OCI-LY7 (cell line): ENCODE results near the gene ADSS2. TPM values are rescaled to one million over a fixed set of nuclear protein-coding genes. Genes with fewer than 3 reads are reported as not detected.

Experiments used
- BruUV-seq: library from RNA; stranded (reverse); fragments of 400-500 nt; replicated peaks from 2 replicates; lab custom pipeline; 2021; lab: Mats Ljungman, UMichigan
- CTCF ChIA-PET: fragments of 300-600 bp; sonication (Branson Sonifier 250); formaldehyde crosslinking; loops from one replicate; lab custom pipeline; 2022; ENCODE audit warnings: antibody characterized with exemption; ENCODE audit not compliant: unreplicated experiment; lab: Charles Lee
- POLR2A ChIA-PET: fragments of 300-600 bp; sonication (Branson Sonifier 250); formaldehyde crosslinking; loops from one replicate; lab custom pipeline; 2022; ENCODE audit warnings: antibody characterized with exemption; lab: Charles Lee
- DNase-seq: peaks from one replicate; pipeline ENCODE4 v3.0.0-alpha.2; 2015; ENCODE audit warnings: low spot score
- H2AFZ ChIP-seq: fragments of 200-600 bp; sonication (generic), shearing (Covaris generic); 2 replicates; pipeline ENCODE4 v1.6.1; 2014; ENCODE audit warnings: mild to moderate bottlenecking, antibody characterized with exemption, low read length, moderate library complexity
- H3K27ac ChIP-seq: fragments of 200-600 bp; sonication (generic); 2 replicates; pipeline ENCODE4 v1.5.1; 2014; ENCODE audit warnings: mixed run types, low read depth, mild to moderate bottlenecking, moderate library complexity, low read length, inconsistent platforms; ENCODE audit not compliant: poor library complexity, severe bottlenecking
- H3K36me3 ChIP-seq: fragments of 200-600 bp; sonication (generic); 2 replicates; pipeline ENCODE4 v1.6.1; 2014; ENCODE audit warnings: mild to moderate bottlenecking, antibody characterized with exemption, low read length, moderate library complexity, mixed read lengths; ENCODE audit not compliant: insufficient read depth
- H3K4me1 ChIP-seq: fragments of 200-600 bp; sonication (generic); 2 replicates; pipeline ENCODE4 v1.5.1; 2014; ENCODE audit warnings: mild to moderate bottlenecking, low read length; ENCODE audit not compliant: insufficient read depth, poor library complexity, severe bottlenecking
- H3K4me2 ChIP-seq: fragments of 200-600 bp; sonication (generic); 2 replicates; pipeline ENCODE4 v1.6.1; 2014; ENCODE audit warnings: mild to moderate bottlenecking, low read length
- H3K4me3 ChIP-seq: fragments of 200-600 bp; sonication (generic); 2 replicates; pipeline ENCODE4 v1.5.1; 2014; ENCODE audit warnings: mild to moderate bottlenecking, low read depth, low read length; ENCODE audit not compliant: poor library complexity, severe bottlenecking
- H3K79me2 ChIP-seq: fragments of 200-600 bp; sonication (generic); 2 replicates; pipeline ENCODE4 v1.6.1; 2016; ENCODE audit warnings: low read depth, mild to moderate bottlenecking, low read length, moderate library complexity, mixed read lengths; ENCODE audit not compliant: insufficient read depth
- H3K9me2 ChIP-seq: fragments of 200-600 bp; sonication (generic); 2 replicates; pipeline ENCODE4 v1.6.1; 2016; ENCODE audit warnings: mild to moderate bottlenecking, low read length, mixed read lengths; ENCODE audit not compliant: insufficient read depth
- H3K9me3 ChIP-seq: fragments of 200-600 bp; sonication (generic); 2 replicates; pipeline ENCODE4 v1.6.1; 2014; ENCODE audit warnings: mild to moderate bottlenecking, mixed run types, low read length, mixed read lengths
- H4K20me1 ChIP-seq: fragments of 200-600 bp; sonication (generic); 2 replicates; pipeline ENCODE4 v1.6.1; 2014; ENCODE audit warnings: mild to moderate bottlenecking, antibody characterized with exemption, low read length, moderate library complexity, mixed read lengths; ENCODE audit not compliant: insufficient read depth
- CTCF ChIP-seq: fragments of 200-600 bp; sonication (generic); conservative IDR thresholded peaks from 2 replicates; pipeline ENCODE4 v1.5.1; 2014; ENCODE audit warnings: mild to moderate bottlenecking, antibody characterized with exemption, low read length, moderate library complexity, mixed read lengths
- EZH2phosphoT487 ChIP-seq: fragments of 200-600 bp; sonication (generic); IDR thresholded peaks from 2 replicates; pipeline ENCODE4 v1.6.1; 2018; ENCODE audit warnings: low read depth, borderline replicate concordance, mild to moderate bottlenecking, mixed run types, antibody characterized with exemption, low read length, moderate library complexity, mixed read lengths
- intact Hi-C: fragments of 100-400 bp; cut with micrococcal nuclease; formaldehyde crosslinking; loops from one replicate; pipeline ENCODE4 v1.10.0; 2022; ENCODE audit not compliant: unreplicated experiment
- total RNA-seq, 2 experiments: library from RNA; depleted of rRNA in 1 of 2; stranded (reverse); fragments of >200 nt in 1 of 2; shearing (Covaris generic) in 1 of 2; gene quantifications; 2 replicates each; pipeline ENCODE4 v1.2.3, GENCODE V29; 2014 to 2022

Gene ADSS2
- total RNA-seq, 2 experiments from 2014 or later = 35.2 to 54.6 TPM

GRCh38 chr1:244451951-244452795 is 464 bp upstream of the ADSS2 start:
- DNase-seq = peak; percentile 100
- H3K27ac ChIP-seq = peak overlapping the region; percentile 85
- no peaks in the 10 kb centered on the region for H3K9me2 ChIP-seq
- H3K79me2 ChIP-seq = peaks cover 42% of the 10 kb centered on the region
- peaks cover 32% of the 10 kb centered on the region for H3K4me1 ChIP-seq
- intact Hi-C loops = loop anchor here (1.0 to 10.0 kb wide), 5 partner anchors 157 to 520 kb away; partner anchors contain the start of gene COX20
- POLR2A ChIA-PET = no interaction called here
- H3K4me2 ChIP-seq = peak overlapping the region; percentile 72
- H3K9me3 ChIP-seq = peaks cover 14% of the 10 kb centered on the region; the same call in 1 of the 2 replicates
- peak overlapping the region; percentile 92 for H2AFZ ChIP-seq
- BruUV-seq = TSS peak; percentile 70
- CTCF ChIA-PET = interaction anchor here (0.9 kb wide), 1 partner anchor 10 kb away, joined by 3 read pairs; no protein-coding TSS in a partner anchor
- peak overlapping the region; percentile 98 for H3K4me3 ChIP-seq
- peaks cover 31% of the 10 kb centered on the region for H3K36me3 ChIP-seq
- TF ChIP-seq CTCF (peak; percentile 71), EZH2phosphoT487 (no peak)
- peaks cover 25% of the 10 kb centered on the region for H4K20me1 ChIP-seq

GRCh38 chr1:244450597-244451538 is 841 bp downstream of the ADSS2 start:
- Histone ChIP-seq H3K36me3 (peaks cover 43% of the 10 kb centered on the region), H3K27ac (peak overlapping the region; percentile 85), H2AFZ (peak overlapping the region; percentile 52; the same call in 1 of the 2 replicates), H4K20me1 (peaks cover 27% of the 10 kb centered on the region), H3K4me2 (peak overlapping the region; percentile 92), H3K9me2 (no peaks in the 10 kb centered on the region), H3K9me3 (peaks cover 14% of the 10 kb centered on the region; the same call in 1 of the 2 replicates), H3K79me2 (peaks cover 55% of the 10 kb centered on the region), H3K4me3 (peak overlapping the region; percentile 98), H3K4me1 (peaks cover 41% of the 10 kb centered on the region)
- CTCF ChIA-PET = interaction anchor here (0.9 kb wide), 1 partner anchor 9 kb away, joined by 3 read pairs; no protein-coding TSS in a partner anchor
- intact Hi-C loops = loop anchor here (5.0 to 10.0 kb wide), 3 partner anchors 156 to 521 kb away; no protein-coding TSS in a partner anchor
- TF ChIP-seq CTCF = no peak
- TF ChIP-seq EZH2phosphoT487 = no peak
- POLR2A ChIA-PET = interaction anchor here (0.7 to 2.8 kb wide), 5 partner anchors 9 to 201 kb away, joined by 3 to 11 read pairs (median 4); no protein-coding TSS in a partner anchor
- DNase-seq = peak; percentile 63
- BruUV-seq = no TSS peak
